Endothelial cell of umbilical vein (primary cell): ENCODE data around the gene GSTO1.

Source experiments
- CTCF ChIP-seq, 2 donors: IDR thresholded peaks; 1 replicate in 1 of 2; 2 replicates in 1 of 2; pipeline ENCODE4 v1.5.1; 2011; ENCODE audit warnings: low read length in 2 of 2, mild to moderate bottlenecking in 2 of 2, moderate library complexity in 2 of 2, control low read depth in 1 of 2, inconsistent platforms in 1 of 2, low read depth in 1 of 2; ENCODE audit not compliant: insufficient read depth in 1 of 2; ENCODE audit errors: extremely low read depth in 1 of 2
- EZH2 ChIP-seq: IDR thresholded peaks from 2 replicates; pipeline ENCODE4 v1.6.1; 2012; ENCODE audit warnings: borderline replicate concordance, low read depth, mild to moderate bottlenecking, moderate library complexity, low read length, inconsistent platforms; ENCODE audit not compliant: severe bottlenecking
- GATA2 ChIP-seq: IDR thresholded peaks from 2 replicates; pipeline ENCODE4 v1.7.0; 2011; ENCODE audit warnings: low read depth, mild to moderate bottlenecking, moderate library complexity, mixed read lengths, low read length; ENCODE audit not compliant: insufficient read length, insufficient read depth
- POLR2A ChIP-seq: IDR thresholded peaks from 2 replicates; pipeline ENCODE4 v1.6.1; 2012; ENCODE audit warnings: low read depth, mild to moderate bottlenecking, control low read depth, low read length
- POLR2AphosphoS5 ChIP-seq: IDR thresholded peaks from 2 replicates; pipeline ENCODE4 v1.6.1; 2012; ENCODE audit warnings: low read depth, mild to moderate bottlenecking, control low read depth, low read length, moderate library complexity; ENCODE audit not compliant: insufficient read depth
- TF ChIP-seq, protein P1 (sequence below): IDR thresholded peaks from 2 replicates; pipeline ENCODE4 v1.6.1; 2011; ENCODE audit not compliant: insufficient read depth, insufficient read length

- TF ChIP-seq CTCF (IDR thresholded peaks at IDR 0.05; ENCODE audit: extremely low read depth in 1 of 2, insufficient read depth in 1 of 2, low read depth in 1 of 2, low read length in 2 of 2) (no peak), POLR2A (no peak), EZH2 (no peak), POLR2AphosphoS5 (no peak), GATA2 (peak; percentile 39)
- TF ChIP-seq, protein P1, sequence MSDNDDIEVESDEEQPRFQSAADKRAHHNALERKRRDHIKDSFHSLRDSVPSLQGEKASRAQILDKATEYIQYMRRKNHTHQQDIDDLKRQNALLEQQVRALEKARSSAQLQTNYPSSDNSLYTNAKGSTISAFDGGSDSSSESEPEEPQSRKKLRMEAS, result no peak
Measured at GRCh38 chr10:104299031-104299904, 44.6 kb downstream of the GSTO1 start.
